H1 (cell line): Measurements from ENCODE around the gene IFT122. TPM values are rescaled to one million over a fixed set of nuclear protein-coding genes. Genes with fewer than 3 reads are reported as not detected.

Source experiments
- CTCF ChIA-PET: fragments of 300-600 bp; sonication (Branson Sonifier 250); formaldehyde crosslinking; loops from one replicate; lab custom pipeline; 2021; ENCODE audit not compliant: partially characterized antibody; lab: Charles Lee
- POLR2A ChIA-PET: fragments of 300-600 bp; sonication (Branson Sonifier 250); formaldehyde crosslinking; loops from one replicate; lab custom pipeline; 2021; ENCODE audit warnings: inconsistent platforms; ENCODE audit not compliant: partially characterized antibody; lab: Charles Lee
- DNase-seq, 2 experiments: peaks; one replicate each; pipeline versions ENCODE4 v3.0.0 to v3.0.0-alpha.2; 2010 to 2022; ENCODE audit warnings: low spot score in 2 of 2, low read depth in 1 of 2, mixed read lengths in 1 of 2
- FAIRE-seq: peaks from 2 replicates; lab custom pipeline; 2011; peaks lifted over from hg19 to GRCh38; lab: Jason Lieb, UNC
- H2AFZ ChIP-seq: 2 replicates; pipeline ENCODE4 v1.8.1; 2012; ENCODE audit warnings: low read length, inconsistent platforms
- H2AK5ac ChIP-seq: 2 replicates; pipeline ENCODE4 v1.6.1; 2013; ENCODE audit warnings: low read depth, low read length
- H2BK120ac ChIP-seq: replicated peaks from 2 replicates; pipeline ENCODE3; 2013; ENCODE audit warnings: low read depth, low read length, inconsistent platforms
- H2BK12ac ChIP-seq: 2 replicates; pipeline ENCODE4 v1.6.1; 2013; ENCODE audit warnings: low read depth, low read length
- H2BK15ac ChIP-seq: 2 replicates; pipeline ENCODE4 v1.6.1; 2013; ENCODE audit warnings: low read length
- H2BK20ac ChIP-seq: 2 replicates; pipeline ENCODE4 v1.6.1; 2013; ENCODE audit warnings: low read length
- H2BK5ac ChIP-seq: 2 replicates; pipeline ENCODE4 v1.6.1; 2013; ENCODE audit warnings: low read depth, low read length
- H3K14ac ChIP-seq: 2 replicates; pipeline ENCODE4 v1.6.1; 2013; ENCODE audit warnings: inconsistent platforms; ENCODE audit not compliant: insufficient read length
- H3K18ac ChIP-seq: 2 replicates; pipeline ENCODE4 v1.6.1; 2013; ENCODE audit warnings: low read length; ENCODE audit errors: extremely low read depth
- H3K23ac ChIP-seq: 2 replicates; pipeline ENCODE4 v1.6.1; 2013; ENCODE audit warnings: inconsistent platforms; ENCODE audit not compliant: insufficient read length
- H3K23me2 ChIP-seq: 2 replicates; pipeline ENCODE4 v1.6.1; 2013; ENCODE audit warnings: low read depth, low read length
- H3K27ac ChIP-seq: 2 replicates; pipeline ENCODE4 v1.6.1; 2011; ENCODE audit warnings: low read depth, low read length, inconsistent platforms
- H3K27me3 ChIP-seq, 4 experiments: replicated peaks in 1 of 4; 1 replicate in 1 of 4; 2 replicates in 3 of 4; pipeline versions ENCODE4 v1.6.1 to v1.8.1; 2011 to 2013; ENCODE audit warnings: low read length in 3 of 4, mild to moderate bottlenecking in 3 of 4, inconsistent platforms in 2 of 4, mixed read lengths in 2 of 4, moderate library complexity in 1 of 4; ENCODE audit not compliant: control insufficient read depth in 3 of 4, insufficient read depth in 3 of 4; ENCODE audit errors: extremely low read depth in 1 of 4
- H3K36me3 ChIP-seq, 4 experiments: 2 replicates each; pipeline versions ENCODE4 v1.6.1 to v1.8.1; 2011 to 2013; ENCODE audit warnings: mild to moderate bottlenecking in 4 of 4, low read length in 3 of 4, moderate library complexity in 2 of 4, control low read depth in 1 of 4, inconsistent platforms in 1 of 4; ENCODE audit not compliant: insufficient read depth in 4 of 4, control insufficient read depth in 2 of 4
- H3K4ac ChIP-seq: replicated peaks from 2 replicates; pipeline ENCODE3; 2013; ENCODE audit warnings: low read length, low read depth, mixed read lengths, inconsistent platforms; ENCODE audit not compliant: insufficient read length
- H3K4me1 ChIP-seq, 4 experiments: replicated peaks in 1 of 4; 1 replicate in 1 of 4; 2 replicates in 3 of 4; pipeline versions ENCODE4 v1.6.1 to v1.8.1; 2011 to 2013; ENCODE audit warnings: low read length in 3 of 4, inconsistent platforms in 2 of 4, mixed read lengths in 1 of 4; ENCODE audit not compliant: insufficient read depth in 4 of 4, control insufficient read depth in 3 of 4
- H3K4me2 ChIP-seq, 2 experiments: 2 replicates each; pipeline versions ENCODE4 v1.6.1 to v1.8.1; 2011 to 2013; ENCODE audit warnings: low read depth in 2 of 2, low read length in 2 of 2, control low read depth in 1 of 2, inconsistent platforms in 1 of 2, mild to moderate bottlenecking in 1 of 2; ENCODE audit not compliant: insufficient read depth in 1 of 2
- H3K4me3 ChIP-seq, 4 experiments: fragments of 200-600, 300-600 bp in 1 of 4; sonication (generic), shearing (Covaris generic), sonication (Bioruptor Twin) in 1 of 4; 2 replicates each; pipeline versions ENCODE4 v1.5.1 to v1.8.1; 2011 to 2016; ENCODE audit warnings: low read length in 4 of 4, low read depth in 3 of 4, control low read depth in 2 of 4, inconsistent platforms in 2 of 4, mild to moderate bottlenecking in 2 of 4, mixed read lengths in 1 of 4, moderate library complexity in 1 of 4; ENCODE audit not compliant: insufficient read depth in 2 of 4; ENCODE audit errors: extremely low read depth in 1 of 4
- H3K56ac ChIP-seq: replicated peaks from 2 replicates; pipeline ENCODE3; 2013; ENCODE audit warnings: low read depth, mild to moderate bottlenecking, mixed read lengths, low read length, inconsistent platforms; ENCODE audit not compliant: insufficient read length
- H3K79me1 ChIP-seq: 2 replicates; pipeline ENCODE4 v1.6.1; 2013; ENCODE audit warnings: low read depth, low read length, control low read depth
- H3K79me2 ChIP-seq, 2 experiments: 2 replicates each; pipeline versions ENCODE4 v1.6.1 to v1.8.1; 2012 to 2013; ENCODE audit warnings: low read length in 2 of 2, mild to moderate bottlenecking in 2 of 2, inconsistent platforms in 1 of 2; ENCODE audit not compliant: insufficient read depth in 2 of 2, control insufficient read depth in 1 of 2
- H3K9ac ChIP-seq, 4 experiments: replicated peaks in 1 of 4; 1 replicate in 1 of 4; 2 replicates in 3 of 4; pipeline versions ENCODE4 v1.6.1 to v1.8.1; 2011 to 2013; ENCODE audit warnings: low read depth in 3 of 4, low read length in 3 of 4, control low read depth in 2 of 4, mild to moderate bottlenecking in 2 of 4, moderate library complexity in 2 of 4, inconsistent platforms in 1 of 4; ENCODE audit errors: extremely low read depth in 1 of 4
- H3K9me3 ChIP-seq, 2 experiments: 2 replicates each; pipeline versions ENCODE4 v1.6.1 to v1.8.1; 2012 to 2013; ENCODE audit warnings: mild to moderate bottlenecking in 2 of 2, moderate library complexity in 2 of 2, control low read depth in 1 of 2, inconsistent platforms in 1 of 2, low read depth in 1 of 2, low read length in 1 of 2, mixed read lengths in 1 of 2; ENCODE audit not compliant: insufficient read depth in 2 of 2
- H4K20me1 ChIP-seq, 2 experiments: replicated peaks in 1 of 2; 2 replicates each; pipeline versions ENCODE3 to v1.8.1; 2011 to 2013; ENCODE audit warnings: inconsistent platforms in 2 of 2, low read length in 2 of 2, mild to moderate bottlenecking in 1 of 2; ENCODE audit not compliant: insufficient read depth in 2 of 2, control insufficient read depth in 1 of 2
- H4K5ac ChIP-seq: 2 replicates; pipeline ENCODE4 v1.6.1; 2013; ENCODE audit warnings: low read length, low read depth, mixed read lengths, inconsistent platforms; ENCODE audit not compliant: insufficient read length
- H4K8ac ChIP-seq: 2 replicates; pipeline ENCODE4 v1.8.0; 2013; ENCODE audit warnings: mild to moderate bottlenecking, moderate library complexity, low read length, inconsistent platforms; ENCODE audit not compliant: insufficient read depth; ENCODE audit errors: extremely low read depth
- H4K91ac ChIP-seq: replicated peaks from 2 replicates; pipeline ENCODE3; 2013; ENCODE audit warnings: low read length, mixed read lengths, inconsistent platforms; ENCODE audit not compliant: insufficient read length
- BACH1 ChIP-seq: IDR thresholded peaks from 2 replicates; pipeline ENCODE4 v1.6.1; 2012; ENCODE audit warnings: low read length, improper control_type of control experiment
- CTCF ChIP-seq, 3 experiments: IDR thresholded peaks; 1 replicate in 2 of 3; 2 replicates in 1 of 3; pipeline versions ENCODE4 v1.5.1 to v1.6.1; 2011; ENCODE audit warnings: low read length in 3 of 3, mild to moderate bottlenecking in 3 of 3, inconsistent platforms in 2 of 3, low read depth in 1 of 3, moderate library complexity in 1 of 3; ENCODE audit not compliant: insufficient read depth in 1 of 3; ENCODE audit errors: control extremely low read depth in 1 of 3
- GABPA ChIP-seq: IDR thresholded peaks from 2 replicates; pipeline ENCODE4 v1.6.1; 2011; ENCODE audit warnings: mild to moderate bottlenecking, low read length, moderate library complexity, borderline replicate concordance; ENCODE audit not compliant: insufficient read depth
- JUND ChIP-seq: IDR thresholded peaks from 2 replicates; pipeline ENCODE4 v1.6.1; 2011; ENCODE audit warnings: mild to moderate bottlenecking, improper control_type of control experiment, low read length
- MAFK ChIP-seq: IDR thresholded peaks from 2 replicates; pipeline ENCODE4 v1.6.1; 2012; ENCODE audit warnings: low read depth, mild to moderate bottlenecking, improper control_type of control experiment, low read length
- RAD21 ChIP-seq, 2 experiments: IDR thresholded peaks in 1 of 2; conservative IDR thresholded peaks in 1 of 2; 2 replicates each; pipeline ENCODE4 v1.6.1; 2011; ENCODE audit warnings: low read depth in 2 of 2, low read length in 2 of 2, improper control_type of control experiment in 1 of 2, inconsistent platforms in 1 of 2, mild to moderate bottlenecking in 1 of 2, moderate library complexity in 1 of 2
- WGBS, 2 experiments: shearing (Covaris generic) in 1 of 2; methylation state at CpG; one replicate each; pipeline versions ENCODE4 v1.1.6 to v1.1.7; 2013 to 2015; ENCODE audit warnings: low lambda C conversion rate in 2 of 2, mixed read lengths in 2 of 2, inconsistent platforms in 1 of 2, low coverage in 1 of 2, missing lambda C conversion rate in 1 of 2; ENCODE audit not compliant: insufficient replicate concordance in 2 of 2, insufficient coverage in 1 of 2, insufficient read length in 1 of 2; ENCODE audit errors: extremely low coverage in 1 of 2, missing lambda C conversion rate in 1 of 2; 5-methylcytosine and 5-hydroxymethylcytosine counted together
- polyA plus RNA-seq, 7 experiments: library from polyadenylated mRNA; depleted of rRNA in 3 of 7; stranded (reverse) in 5 of 7; unstranded in 2 of 7; fragments of >200 nt in 5 of 7; fragments of 200-250 nt in 2 of 7; gene quantifications; 1 replicate in 5 of 7; 2 replicates in 1 of 7; 4 replicates in 1 of 7; pipeline versions ENCODE4 v1.2.1 to v1.2.3, GENCODE V29; 2011 to 2013; ENCODE audit warnings: missing spikeins in 2 of 7, mixed read lengths in 2 of 7
- total RNA-seq: library from RNA; stranded (reverse); fragmentation: NEBNext Ultra II Directional; extraction: Animal tissue kit (Norgen Biotek cat#: 25700); gene quantifications from 2 replicates; pipeline ENCODE4 v1.2.1, GENCODE V29; 2021
- TF ChIP-seq, protein P1 (sequence below): IDR thresholded peaks from 2 replicates; pipeline ENCODE4 v1.6.1; 2012; ENCODE audit warnings: low read length, inconsistent platforms

The IFT122 gene
- total and polyA plus RNA-seq, 2 of the 8 experiments (the other 6 are each of a cell fraction or from before 2014, with no cell fraction given) = 23.7 to 25.1 TPM

- Histone ChIP-seq H4K8ac (no peak overlapping the region), H3K18ac (0 out of 2 replicates have a peak overlapping the region, but pooled peaks have one; percentile 14), H2AFZ (peak overlapping the region; percentile 35; the same call in 1 of the 2 replicates), H3K4ac (no peak overlapping the region), H3K9ac (no peak overlapping the region), H3K79me1 (no peaks in the 10 kb centered on the region), H3K23me2 (no peaks in the 10 kb centered on the region), H3K23ac (no peak overlapping the region), H2BK15ac (peak overlapping the region; percentile 19; the same call in 1 of the 2 replicates), H3K36me3 (peaks cover 0 to 2% (median 0%) of the 10 kb centered on the region in 4 experiments; a peak in 1 of 8 replicates), H3K4me3 (no peak overlapping the region), H2BK120ac (no peak overlapping the region), H2BK20ac (no peak overlapping the region), H3K4me1 (peaks cover 5 to 17% (median 8%) of the 10 kb centered on the region in 4 experiments; a peak in 6 of 7 replicates), H3K9me3 (no peaks in the 10 kb centered on the region), H2BK5ac (0 out of 2 replicates have a peak overlapping the region, but pooled peaks have one; percentile 18), H3K56ac (no peak overlapping the region), H3K4me2 (no peak overlapping the region), H3K14ac (no peak overlapping the region), H3K27ac (no peak overlapping the region; the same call in 1 of the 2 replicates), H4K20me1 (no peaks in the 10 kb centered on the region), H3K79me2 (no peaks in the 10 kb centered on the region), H4K5ac (no peak overlapping the region), H3K27me3 (no peaks in the 10 kb centered on the region), H2AK5ac (0 out of 2 replicates have a peak overlapping the region, but pooled peaks have one; percentile 55), H4K91ac (no peak overlapping the region), H2BK12ac (0 out of 2 replicates have a peak overlapping the region, but pooled peaks have one; percentile 50)
- WGBS, 2 experiments = 41% methylated on average over 5 of the region's 5 CpGs; no CpG with 5 or more reads in 1 of the 2 experiments
- FAIRE-seq (peak; percentile 91), DNase-seq (peak; percentile 50 to 73)
- ChIA-PET POLR2A (interaction anchor here (0.7 to 1.0 kb wide), 2 partner anchors 64 to 103 kb away, joined by 3 to 4 read pairs; no protein-coding TSS in a partner anchor), CTCF (interaction anchor here (0.6 to 11.2 kb wide), 51 partner anchors 9 to 450 kb away, joined by 3 to 93 read pairs (median 4); partner anchors contain the start of genes EFCAB12 and H1-8)
- TF ChIP-seq MAFK (peak; percentile 78; the same call in 1 of the 2 replicates), BACH1 (peak; percentile 93), JUND (0 out of 2 replicates have a peak, but pooled peaks have one; percentile 49), CTCF (IDR thresholded peaks at IDR 0.05; ENCODE audit: control extremely low read depth in 1 of 3, insufficient read depth in 1 of 3, low read depth in 1 of 3, low read length in 3 of 3) (peak; percentile 79 to 94 (median 91)), GABPA (no peak), RAD21 (IDR thresholded peaks at IDR 0.05 in 1 of 2, conservative IDR thresholded peaks at IDR 0.05 in 1 of 2; ENCODE audit: low read depth in 2 of 2, low read length in 2 of 2) (peak; percentile 98 to 99)
- TF ChIP-seq, protein P1, sequence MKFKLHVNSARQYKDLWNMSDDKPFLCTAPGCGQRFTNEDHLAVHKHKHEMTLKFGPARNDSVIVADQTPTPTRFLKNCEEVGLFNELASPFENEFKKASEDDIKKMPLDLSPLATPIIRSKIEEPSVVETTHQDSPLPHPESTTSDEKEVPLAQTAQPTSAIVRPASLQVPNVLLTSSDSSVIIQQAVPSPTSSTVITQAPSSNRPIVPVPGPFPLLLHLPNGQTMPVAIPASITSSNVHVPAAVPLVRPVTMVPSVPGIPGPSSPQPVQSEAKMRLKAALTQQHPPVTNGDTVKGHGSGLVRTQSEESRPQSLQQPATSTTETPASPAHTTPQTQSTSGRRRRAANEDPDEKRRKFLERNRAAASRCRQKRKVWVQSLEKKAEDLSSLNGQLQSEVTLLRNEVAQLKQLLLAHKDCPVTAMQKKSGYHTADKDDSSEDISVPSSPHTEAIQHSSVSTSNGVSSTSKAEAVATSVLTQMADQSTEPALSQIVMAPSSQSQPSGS = 0 out of 2 replicates have a peak, but pooled peaks have one; percentile 22
These were observed 50.2 kb downstream of the IFT122 start for GRCh38 chr3:129490273-129490675.
